ENCODE measurements around the gene DACT1.

DNA sequence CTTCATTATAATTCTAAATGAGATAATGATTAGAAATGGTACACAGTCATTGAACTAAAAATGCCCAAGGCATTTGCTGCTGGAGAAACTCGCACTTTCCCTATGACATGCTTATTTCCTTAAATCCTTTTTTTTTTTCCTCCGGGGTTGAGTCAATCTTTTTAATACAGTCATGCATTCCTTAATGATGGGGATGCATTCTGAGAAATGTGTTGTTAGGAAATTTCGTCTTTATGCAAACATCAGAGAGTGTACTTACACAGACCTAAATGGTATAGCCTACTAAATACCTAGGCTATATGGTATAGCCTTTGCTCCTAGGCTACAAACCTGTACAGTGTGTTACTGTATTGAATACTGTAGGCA, 29.8 kb upstream of the DACT1 start:
- TF ChIP-seq CTCF (conservative IDR thresholded peaks at IDR 0.05) (no peak), EZH2 (IDR thresholded peaks at IDR 0.05; ENCODE audit: low read depth) (no peak)

Measured in PC-9 (cell line).